Mesenteric fat pad (tissue), 1 donor: Measurements from ENCODE around the gene DAW1. TPM values are rescaled to one million over a fixed set of nuclear protein-coding genes. Genes with fewer than 3 reads are reported as not detected.

Experiments
- DNase-seq: peaks from one replicate; pipeline ENCODE4 v3.0.0-alpha.2; 2020; ENCODE audit warnings: low spot score
- total RNA-seq: library from RNA; stranded (reverse); fragmentation: NEBNext Ultra II Directional; extraction: Animal tissue kit (Norgen Biotek cat#: 25700); gene quantifications from one replicate; pipeline ENCODE4 v1.2.1, GENCODE V29; 2021
- donor health status: DM: yes; HTN: yes; CAD: no.

Gene DAW1
- total RNA-seq, 1 donor from 2014 or later = not detected

DNA sequence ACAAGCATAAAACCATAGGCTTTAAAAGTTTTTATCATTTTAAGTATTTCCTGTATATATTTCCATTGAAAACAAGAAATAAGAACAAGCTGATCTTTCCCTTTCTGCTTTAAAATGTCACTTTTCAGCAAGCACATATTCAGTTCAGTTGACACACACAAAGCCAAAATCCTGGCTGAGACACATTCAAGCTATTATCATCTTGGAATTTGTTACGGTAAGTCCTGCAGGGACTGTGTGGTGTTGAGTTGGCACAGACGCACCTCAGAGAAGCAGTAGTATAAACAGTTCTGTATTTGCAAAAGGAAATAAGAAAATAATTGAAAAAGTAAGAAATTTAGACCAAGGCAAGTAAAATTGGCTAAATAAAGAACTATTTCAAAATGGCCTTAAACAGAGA lies 10.4 kb upstream of the DAW1 start:
- no peak for DNase-seq

DNA sequence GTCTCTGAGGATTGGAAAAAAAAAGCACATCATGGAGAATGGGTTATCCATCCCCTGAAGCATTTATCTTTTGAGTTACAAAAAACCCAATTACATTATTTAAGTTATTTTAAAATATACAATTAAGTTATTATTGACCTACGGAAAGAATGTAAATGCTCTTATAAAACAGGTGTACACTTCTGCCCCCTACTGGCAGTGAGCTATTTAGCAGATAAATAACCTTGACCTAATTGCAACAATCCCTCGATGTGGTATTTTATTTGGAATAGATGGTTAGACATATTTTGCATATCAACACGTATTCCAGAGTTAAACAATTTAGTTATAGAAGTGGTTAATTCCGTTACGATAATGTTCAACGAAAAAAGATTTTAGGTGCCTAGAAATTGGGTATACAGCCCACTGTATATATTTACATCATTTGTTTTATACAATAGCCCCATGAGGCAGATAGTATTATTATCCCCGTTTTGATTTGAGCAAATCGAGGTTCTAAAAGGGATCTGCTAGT lies 9.1 kb upstream of the DAW1 start:
- DNase-seq = no peak

DNA sequence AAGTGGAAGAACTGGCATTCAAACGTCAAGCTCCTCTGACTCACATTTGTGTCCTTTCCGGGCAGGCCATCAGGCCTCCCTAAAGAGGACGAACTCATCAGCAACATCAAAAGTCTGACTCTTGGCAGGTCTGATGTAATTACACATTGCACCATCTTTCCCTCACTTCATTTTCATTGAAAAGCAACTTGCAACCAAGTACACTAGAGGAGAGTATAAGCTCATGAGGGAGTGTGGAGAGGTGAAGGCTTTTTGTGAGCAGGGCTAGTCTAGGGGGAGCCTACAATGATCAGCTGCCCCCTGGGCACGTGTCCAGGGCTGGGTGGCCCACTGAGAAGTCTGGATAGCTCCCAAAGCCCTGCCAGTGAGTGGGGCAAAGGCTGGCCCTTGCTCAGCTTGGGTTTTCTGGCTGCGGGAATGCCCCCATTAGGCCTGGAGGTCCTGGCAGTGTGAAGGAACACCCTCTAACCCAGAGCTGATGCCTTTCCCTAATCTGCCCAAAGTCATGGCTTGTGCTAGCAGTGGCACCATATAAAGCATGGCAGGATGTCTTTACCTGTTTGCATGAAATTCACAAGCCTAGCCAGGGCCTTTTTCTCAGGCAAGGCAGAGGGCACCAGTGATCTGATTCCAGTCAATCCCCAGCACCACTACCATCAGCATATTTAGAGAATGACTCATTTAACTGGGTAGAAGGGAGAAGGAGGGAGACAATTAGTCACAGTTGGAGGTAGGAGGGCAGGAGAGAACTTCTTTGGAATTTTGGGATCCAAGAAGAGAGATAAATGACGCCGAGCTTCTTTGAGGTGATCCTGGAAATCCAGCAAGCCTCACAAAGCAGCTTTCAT lies 8.5 kb upstream of the DAW1 start:
- DNase-seq = no peak

DNA sequence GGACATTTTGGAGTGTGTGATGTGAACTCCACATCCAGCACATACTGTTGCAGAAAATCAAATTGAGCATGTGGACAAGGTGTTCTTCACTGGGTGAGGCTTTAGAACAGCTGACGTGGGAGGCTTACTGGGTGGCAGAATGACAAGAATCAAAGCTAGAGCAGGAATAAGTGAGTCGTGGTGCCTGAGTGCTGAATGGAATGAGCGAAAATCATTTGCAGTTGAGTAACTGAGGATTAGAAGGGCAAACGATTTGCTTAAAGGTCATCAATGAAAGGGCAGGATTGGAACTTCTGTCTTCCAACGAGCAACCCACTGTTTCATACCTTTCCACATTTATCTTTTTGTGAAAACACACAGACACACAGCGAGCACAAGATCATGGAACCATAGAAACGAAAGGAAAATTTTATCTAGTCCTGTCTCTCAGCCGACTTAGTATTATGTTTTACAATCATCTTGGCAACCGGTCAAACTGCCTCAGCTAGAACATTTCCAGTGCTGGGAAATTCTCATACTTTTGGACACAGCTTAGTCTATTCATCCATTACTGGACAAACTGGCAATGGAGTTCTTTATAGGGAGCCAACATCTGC lies 7.2 kb upstream of the DAW1 start:
- no peak for DNase-seq

DNA sequence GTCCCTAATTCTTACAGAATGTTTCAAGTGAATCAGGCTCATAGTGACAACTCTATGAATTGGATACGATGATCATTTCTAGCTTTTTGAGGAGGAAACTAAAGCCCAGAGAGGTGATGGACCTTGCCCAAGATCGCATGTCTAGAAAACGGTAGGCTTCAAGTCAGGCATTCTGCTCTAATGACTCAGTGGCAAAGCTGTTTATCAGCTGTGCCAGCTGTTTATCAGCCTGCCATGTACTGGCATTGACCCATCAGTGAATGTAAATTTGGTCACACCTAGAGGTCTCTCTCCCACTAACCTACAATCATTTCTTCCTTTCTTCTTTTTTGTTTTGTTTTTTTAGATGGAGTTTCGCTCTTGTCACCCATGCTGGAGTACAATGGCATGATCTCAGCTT lies 6.1 kb upstream of the DAW1 start:
- no peak for DNase-seq

DNA sequence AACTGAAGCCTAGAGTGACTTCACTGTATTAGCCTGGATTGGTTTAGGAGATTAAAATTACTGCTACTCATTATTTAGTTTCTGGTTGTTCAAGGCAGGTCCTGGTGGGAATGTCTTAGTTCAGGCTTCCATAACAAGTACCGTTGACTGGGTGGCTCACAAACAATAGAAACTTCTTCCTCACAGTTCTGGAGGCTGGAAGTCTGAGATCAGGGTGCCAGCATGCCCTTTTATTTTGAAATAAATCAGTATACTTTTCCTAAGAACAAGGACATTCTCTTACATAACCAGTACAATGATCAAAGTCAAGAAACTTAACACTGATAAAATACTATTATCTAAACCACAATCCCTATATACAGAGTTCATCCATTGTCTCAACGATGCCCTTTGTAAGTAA lies 4.0 kb upstream of the DAW1 start:
- DNase-seq = no peak

DNA sequence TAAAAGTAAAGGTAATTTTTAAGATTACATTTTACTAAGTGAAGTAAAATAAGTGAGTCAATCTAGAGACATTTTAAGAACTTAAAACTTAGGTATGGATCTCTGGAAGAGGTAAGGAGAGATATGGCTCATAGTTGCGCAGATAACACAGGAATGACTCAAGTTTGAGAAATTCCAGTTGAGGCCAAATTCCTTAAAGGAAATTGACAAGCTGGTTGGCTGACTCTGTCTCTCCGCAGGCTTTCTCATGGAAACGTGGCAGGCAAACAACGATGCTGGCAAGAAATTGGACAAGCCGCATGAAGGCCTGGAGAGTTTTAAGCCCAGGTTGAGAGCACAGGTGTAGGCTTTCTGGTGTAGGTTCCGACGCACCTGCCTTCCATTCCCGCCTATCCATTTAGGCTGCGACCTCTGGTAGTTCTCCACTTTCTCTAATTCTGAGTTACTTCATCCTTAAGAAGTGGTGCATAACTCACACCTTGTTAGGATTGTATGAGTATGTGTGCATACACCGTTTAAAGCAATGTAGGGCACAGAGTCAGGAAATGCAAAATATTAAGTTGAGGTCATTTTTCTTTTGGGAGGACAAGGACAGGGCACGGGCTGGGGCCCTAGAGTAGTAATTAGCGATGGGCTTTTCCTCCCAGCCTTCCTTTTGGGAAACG lies 589 bp upstream of the DAW1 start:
- DNase-seq = no peak

DNA sequence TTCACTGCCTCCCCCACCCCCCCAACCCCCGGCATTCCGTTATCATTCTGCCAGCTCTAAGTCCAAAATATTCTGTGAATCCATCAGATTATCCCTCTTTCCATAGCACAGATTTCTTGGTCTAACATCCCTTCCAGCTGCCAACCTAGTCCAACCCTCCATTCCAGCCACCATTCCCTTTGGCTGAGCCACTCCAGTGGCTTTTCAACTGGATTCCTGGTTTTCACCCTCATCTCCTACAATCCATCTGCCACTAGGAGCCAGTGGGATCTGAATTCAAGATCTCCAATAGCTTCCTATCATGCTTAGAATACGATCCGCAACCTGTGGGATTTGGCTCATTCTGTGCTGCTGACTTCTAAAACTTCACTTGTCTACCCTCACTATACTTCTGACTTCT lies 1.2 kb downstream of the DAW1 start:
- no peak for DNase-seq

DNA sequence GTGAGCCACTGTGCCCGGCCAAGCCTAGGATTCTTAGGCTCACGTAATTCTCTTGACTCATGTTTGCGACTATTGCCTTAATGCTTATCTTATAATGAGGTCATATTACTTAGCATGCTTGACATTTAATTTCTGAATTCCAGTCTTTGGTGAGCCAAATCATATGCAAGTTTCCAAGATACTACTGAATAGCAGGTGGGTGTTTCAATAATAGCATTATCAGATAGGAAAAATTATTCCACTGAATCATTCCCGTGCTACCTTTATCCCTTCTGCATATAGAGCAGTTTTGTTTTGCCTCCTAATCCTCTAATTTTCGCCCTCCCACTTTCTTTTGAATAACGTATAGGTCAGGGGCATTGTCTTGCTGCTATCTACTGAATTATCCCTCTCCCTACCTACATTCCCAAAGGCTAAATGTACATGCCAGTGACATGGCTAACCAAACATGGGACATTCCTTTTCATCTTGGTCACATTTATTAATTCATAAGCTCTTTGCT lies 4.9 kb downstream of the DAW1 start:
- no peak for DNase-seq

DNA sequence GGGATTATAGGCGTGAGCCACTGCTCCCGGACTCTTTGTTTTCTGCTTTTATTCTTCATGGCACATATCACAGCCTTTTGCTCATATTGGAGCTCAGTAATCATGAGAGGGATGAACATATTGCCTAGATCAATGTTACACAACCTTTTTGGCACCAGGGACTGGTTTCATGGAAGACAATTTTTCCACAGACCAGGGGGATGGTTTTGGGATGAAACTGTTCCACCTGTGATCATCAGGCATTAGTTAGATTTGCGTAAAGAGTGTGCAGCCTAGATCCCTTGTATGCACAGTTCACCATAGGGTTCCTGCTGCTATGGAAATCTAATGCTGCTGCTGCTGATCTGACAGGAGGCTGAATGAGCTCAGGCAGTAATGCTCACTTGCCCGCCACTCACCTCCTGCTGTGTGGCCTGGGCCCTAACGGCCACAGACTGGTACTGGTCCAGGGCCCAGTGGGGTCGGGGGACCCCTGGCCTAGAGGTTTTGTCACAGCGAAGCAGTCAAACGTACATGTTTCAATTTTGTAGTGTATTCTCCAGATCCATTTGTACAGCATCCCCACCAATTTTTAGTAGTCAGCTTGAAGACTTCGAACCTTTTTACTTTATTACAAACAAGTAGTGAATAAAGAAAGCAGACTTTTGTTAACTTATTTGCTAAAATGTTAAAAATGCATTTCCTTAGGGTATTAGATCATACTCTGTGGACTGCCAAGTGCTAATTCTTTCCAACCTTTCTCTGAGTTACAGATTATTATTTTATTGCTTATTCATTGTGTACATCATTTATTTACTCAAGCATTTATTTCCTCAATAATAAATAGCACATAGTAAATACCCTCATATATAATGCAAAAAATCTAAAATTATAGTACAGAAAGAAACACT lies 6.2 kb downstream of the DAW1 start:
- no peak for DNase-seq

DNA sequence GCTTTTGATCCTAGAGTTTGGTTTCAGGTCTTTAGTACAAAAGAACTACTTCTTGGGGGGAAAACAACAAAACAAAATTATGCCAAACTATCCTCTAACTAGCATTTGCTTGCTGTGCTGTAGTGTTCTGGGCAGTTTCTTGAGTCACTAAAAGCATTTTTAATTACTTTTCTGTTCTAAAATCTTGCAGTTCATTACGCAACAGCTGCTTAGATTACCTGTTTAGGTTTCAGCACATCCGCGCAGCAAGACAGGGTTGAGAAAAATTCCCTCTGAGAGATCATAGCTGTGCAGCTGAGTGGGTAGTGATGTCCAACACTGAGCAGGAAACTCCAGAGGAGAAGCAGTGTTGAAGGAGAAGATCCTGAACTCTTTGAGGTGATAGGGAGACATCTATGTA lies 9.0 kb downstream of the DAW1 start:
- DNase-seq = no peak

DNA sequence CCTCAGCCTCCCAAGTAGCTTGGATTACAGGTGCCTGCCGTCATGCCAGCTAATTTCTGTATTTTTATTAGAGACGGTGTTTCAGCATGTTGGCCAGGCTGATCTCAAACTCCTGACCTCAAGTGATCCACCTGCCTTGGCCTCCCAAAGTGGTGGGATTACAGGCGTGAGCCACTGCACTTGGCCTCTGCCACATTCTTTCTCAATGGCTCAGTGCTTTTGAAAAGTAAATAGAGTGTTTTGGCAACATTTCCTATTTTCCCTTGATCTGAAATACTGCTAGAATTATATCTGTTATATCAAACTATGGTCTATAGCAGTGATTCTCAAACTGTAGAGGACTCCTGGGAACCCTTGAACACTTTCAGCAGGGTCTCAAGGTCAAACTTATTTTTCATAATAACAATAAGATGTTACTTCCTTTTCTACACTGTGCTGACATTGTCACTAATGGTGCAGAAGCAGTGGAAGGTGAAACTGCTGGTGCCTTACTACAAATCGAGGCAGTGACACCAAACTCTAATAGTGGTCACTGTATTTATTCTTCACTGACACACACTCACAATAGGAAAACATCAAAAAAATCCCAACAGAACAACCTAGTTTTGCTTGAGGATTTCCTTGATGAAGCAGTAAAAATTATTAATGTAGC lies 10.6 kb downstream of the DAW1 start:
- DNase-seq = no peak

DNA sequence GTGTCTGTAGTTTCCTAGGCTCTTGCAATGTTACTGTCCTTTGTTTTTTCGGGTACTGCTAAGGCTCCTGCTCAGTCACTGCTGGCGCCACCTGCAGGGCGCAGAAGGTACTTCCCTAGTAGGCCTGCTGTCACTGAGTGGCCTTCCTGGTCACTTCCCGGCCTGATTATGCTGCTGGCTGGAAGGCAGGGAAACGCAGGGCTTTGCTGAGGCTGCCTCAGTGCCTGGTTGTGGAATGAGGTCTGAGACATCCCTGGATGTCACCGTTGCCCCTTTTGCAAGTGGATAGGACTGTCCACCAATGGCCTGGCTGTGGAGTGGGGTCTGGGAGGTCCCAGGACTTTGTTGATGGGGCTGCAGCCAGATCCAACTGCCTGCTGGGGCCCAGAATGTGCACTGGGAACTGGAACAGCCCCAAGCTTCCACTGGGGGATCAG lies 13.1 kb downstream of the DAW1 start:
- DNase-seq = no peak

DNA sequence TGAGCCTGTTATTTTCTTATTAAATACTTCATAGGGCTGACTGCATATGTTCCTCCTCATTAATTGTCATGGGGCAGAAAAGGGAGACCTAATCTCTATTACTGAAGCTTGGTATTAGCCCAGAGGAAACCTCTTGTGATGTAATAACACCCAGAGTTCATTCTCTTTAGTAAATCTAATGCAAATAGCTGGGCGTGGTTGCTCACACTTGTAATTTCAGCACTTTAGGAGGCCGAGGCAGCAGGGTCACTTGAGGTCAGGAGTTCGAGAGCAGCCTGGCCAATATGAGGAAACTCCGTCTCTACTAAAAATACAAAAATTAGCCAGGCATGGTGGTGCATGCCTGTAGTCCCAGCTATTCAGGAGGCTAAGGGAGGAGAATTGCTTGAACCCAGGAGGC lies 14.7 kb downstream of the DAW1 start:
- DNase-seq = no peak

DNA sequence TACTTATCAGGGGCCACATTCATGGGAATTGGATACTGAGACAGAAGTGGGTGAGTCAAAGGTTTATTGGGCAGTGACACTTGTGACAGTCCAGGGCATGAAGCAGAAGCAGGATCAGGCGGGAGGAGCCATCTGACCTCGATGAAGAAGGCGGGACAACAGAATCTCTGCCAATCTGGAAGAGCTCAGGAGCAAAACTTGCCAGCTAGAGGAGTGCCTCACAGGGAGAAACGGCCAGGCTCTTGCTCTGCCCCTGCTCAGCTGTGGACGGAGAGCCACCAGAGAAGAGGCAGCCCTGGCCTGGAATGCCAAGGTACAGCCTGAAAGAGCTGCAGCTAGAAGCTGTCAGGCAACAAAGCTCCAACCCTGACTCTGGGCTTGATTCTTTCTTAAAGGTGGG lies 16.9 kb downstream of the DAW1 start:
- no peak for DNase-seq

DNA sequence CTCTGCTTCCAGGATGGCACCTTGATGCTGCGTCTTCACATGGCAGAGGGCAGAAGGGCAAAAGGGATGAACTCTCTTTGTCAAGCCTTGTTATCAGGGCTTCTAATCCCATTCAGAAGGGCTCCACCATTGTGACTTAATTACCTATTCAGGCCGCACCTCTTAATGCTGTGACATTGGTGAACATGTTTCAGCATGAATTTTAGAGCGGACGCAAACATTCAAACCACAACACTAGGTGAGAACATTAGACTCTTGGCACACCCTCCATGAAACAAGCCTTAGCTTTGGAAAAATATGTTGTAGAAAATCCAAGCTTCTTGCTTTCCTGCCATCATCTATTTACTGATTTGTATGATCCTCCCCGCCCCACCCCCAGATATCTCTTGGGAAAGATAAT lies 17.9 kb downstream of the DAW1 start:
- no peak for DNase-seq

DNA sequence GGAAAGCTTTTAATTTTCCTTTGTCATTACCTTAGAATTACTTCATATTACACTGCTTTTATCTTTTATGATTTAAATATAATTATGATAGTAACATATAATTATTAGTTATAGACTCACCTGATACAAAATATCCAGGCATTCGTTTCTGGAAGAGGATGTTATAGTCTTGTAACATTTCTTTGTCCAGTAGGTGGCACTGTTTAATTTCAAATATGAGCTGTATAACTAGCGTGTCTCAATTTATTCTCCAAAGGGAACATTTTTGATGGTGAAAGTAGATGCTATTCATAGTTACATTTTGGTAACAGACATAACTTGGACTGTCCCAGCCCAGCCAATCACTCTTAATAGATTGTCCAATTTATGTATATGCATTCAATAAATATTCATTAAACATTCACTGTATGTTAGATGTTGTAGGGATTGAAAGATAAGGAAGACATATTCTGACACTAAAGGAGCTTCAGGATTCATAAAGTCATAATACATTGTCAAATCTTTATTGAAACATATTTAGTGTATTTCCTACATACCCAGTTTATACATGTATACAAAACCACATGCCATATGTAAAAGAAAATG lies 19.2 kb downstream of the DAW1 start:
- DNase-seq = no peak

DNA sequence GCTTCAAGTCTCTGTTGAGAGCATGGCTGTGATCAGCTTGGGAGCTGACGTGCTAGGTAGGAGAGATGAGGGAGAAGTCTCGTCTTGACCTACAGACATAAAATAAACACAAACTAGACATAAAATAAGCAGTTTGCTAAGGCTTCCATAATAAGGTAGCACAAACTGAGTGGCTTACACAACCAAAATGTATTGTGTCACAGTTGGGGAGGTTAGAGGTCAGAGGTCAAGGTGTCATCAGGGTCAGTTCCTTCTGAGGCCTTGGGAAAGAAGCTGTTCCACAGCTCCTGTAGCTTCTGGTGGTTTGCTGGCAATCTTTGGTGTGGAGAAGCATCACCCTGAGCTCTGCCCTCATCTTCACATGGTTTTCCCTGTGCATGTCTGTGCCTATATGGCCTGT lies 20.2 kb downstream of the DAW1 start:
- DNase-seq = no peak

DNA sequence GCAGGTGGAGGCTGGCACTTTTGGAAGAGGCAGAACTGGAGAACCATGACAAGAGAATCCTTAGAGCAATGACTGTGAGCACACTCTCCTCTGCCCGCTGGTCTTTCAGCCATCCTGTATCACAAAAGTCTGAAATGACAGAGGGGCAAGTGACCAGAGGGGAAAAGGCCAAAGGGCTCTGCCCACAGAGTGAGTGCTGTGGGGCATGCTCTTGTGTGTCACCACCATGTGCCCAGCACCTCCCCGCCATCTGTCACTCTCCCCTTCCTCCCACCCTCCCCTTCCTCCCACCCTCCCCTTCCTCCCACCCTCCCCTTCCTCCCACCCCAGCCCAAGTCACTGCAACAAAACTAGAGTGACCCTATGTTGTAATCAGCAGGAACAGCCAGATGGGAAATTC lies 31.9 kb downstream of the DAW1 start:
- no peak for DNase-seq

DNA sequence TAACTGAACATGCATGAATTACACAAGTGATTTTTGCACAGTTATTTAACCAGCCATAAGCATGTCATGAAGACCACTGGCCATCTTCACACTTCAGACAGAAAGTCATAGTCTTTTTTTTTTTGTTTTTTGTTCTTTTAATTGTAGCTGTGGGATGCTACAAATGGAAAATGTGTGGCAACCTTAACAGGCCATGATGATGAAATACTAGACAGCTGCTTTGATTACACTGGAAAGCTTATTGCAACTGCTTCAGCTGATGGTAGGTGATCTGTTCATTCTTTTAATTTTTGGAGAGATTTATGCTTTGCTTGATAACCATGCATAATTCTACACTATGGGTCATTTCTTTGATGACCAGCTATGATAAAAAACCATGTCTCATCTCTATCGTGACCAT lies 35.6 kb downstream of the DAW1 start:
- no peak for DNase-seq
